ENCODE results near the gene KIF1A. TPM values are rescaled to one million over a fixed set of nuclear protein-coding genes. Genes with fewer than 3 reads are reported as not detected.
A peak's percentile ranks its signal among the peaks of the same experiment; 100 is the strongest.

KIF1A gene
- polyA plus RNA-seq (ENCODE audit: insufficient read length): 4.4 TPM

GRCh38 chr2:240819858-240820606, at the start of gene KIF1A:
Gene KIF1A (minus strand): TSS chr2:240820219. CDS start chr2:240797752, 22,467 bp downstream.
- peak; percentile 58 for DNase-seq

GRCh38 chr2:240869109-240869955, 49.3 kb upstream of the KIF1A start:
- no peak for DNase-seq

- no peak for DNase-seq
Observed at GRCh38 chr2:240868286-240869108, 48.5 kb upstream of the KIF1A start, which contains the start of gene AGXT. Gene AGXT (plus strand): TSS chr2:240868824. CDS start chr2:240868866, 42 bp downstream.

GRCh38 chr2:240865391-240865790, 45.4 kb upstream of the KIF1A start:
- DNase-seq: no peak

GRCh38 chr2:240864475-240864874, 44.5 kb upstream of the KIF1A start:
- DNase-seq: no peak

- no peak for DNase-seq
Observed at GRCh38 chr2:240861547-240861946, 41.5 kb upstream of the KIF1A start.

GRCh38 chr2:240858871-240859270, 38.9 kb upstream of the KIF1A start:
- DNase-seq: no peak

GRCh38 chr2:240858321-240858720, 38.3 kb upstream of the KIF1A start:
- no peak for DNase-seq

- no peak for DNase-seq
Observed at GRCh38 chr2:240857039-240858008, 37.3 kb upstream of the KIF1A start.

GRCh38 chr2:240856151-240856980, 36.3 kb upstream of the KIF1A start:
- DNase-seq: no peak

GRCh38 chr2:240855670-240856069, 35.7 kb upstream of the KIF1A start:
- no peak for DNase-seq

GRCh38 chr2:240852671-240853314, 32.8 kb upstream of the KIF1A start:
- DNase-seq: no peak

GRCh38 chr2:240851078-240851991, 31.3 kb upstream of the KIF1A start:
- peak; percentile 79 for DNase-seq

GRCh38 chr2:240850756-240851077, 30.7 kb upstream of the KIF1A start:
- no peak for DNase-seq

GRCh38 chr2:240850026-240850425, 30.0 kb upstream of the KIF1A start:
- no peak for DNase-seq

GRCh38 chr2:240848900-240849680, 29.1 kb upstream of the KIF1A start:
- no peak for DNase-seq

- DNase-seq: no peak
Observed at GRCh38 chr2:240847817-240848216, 27.8 kb upstream of the KIF1A start.

Data from hindlimb muscle (tissue), 1 donor.